ENCODE measurements around the gene RBM33. TPM values are rescaled to one million over a fixed set of nuclear protein-coding genes. Genes with fewer than 3 reads are reported as not detected.

RBM33 gene
- total and polyA plus RNA-seq, 2 of the 4 experiments (the other 2 are of a cell fraction): 7.3 to 10.8 TPM

DNA sequence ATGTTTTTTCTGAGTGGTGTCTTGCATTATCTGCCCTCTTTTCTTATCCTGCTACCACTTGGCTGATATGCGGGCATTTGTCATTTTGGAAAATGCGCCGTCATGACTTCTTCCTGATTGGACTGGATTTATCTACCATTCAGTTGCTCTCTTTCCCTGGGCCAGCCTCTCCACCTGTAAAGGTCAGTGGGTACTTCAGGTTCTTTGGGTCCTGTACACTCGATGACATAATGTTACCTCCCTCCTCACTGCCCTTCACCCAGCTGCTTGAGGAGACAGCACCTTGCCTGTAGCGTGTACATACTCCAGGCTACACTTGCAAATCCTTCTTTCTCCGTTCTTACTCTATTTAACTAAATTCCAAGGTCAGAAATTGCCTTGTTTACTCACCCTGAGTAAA is 83.7 kb downstream of the RBM33 start:
- no peak for DNase-seq
- 100% methylated on average over 4 of the region's 6 CpGs; no CpG with 5 or more reads in 1 of the 2 experiments for WGBS, 2 experiments (ENCODE audit: extremely low coverage in 2 of 2, insufficient read length in 1 of 2)
- no peak overlapping the region for H2AFZ ChIP-seq (replicated peaks; ENCODE audit: low read length, poor library complexity)
- peaks cover 7% of the 10 kb centered on the region; the same call in 1 of the 2 replicates for H4K20me1 ChIP-seq (ENCODE audit: insufficient read depth, low read length)
- no peak overlapping the region for H2BK15ac ChIP-seq (ENCODE audit: low read depth, low read length)
- no peak overlapping the region for H3K4ac ChIP-seq (ENCODE audit: low read depth, low read length)
- H3K9ac ChIP-seq (ENCODE audit: low read depth, low read length): no peak overlapping the region
- in situ Hi-C loops (cut with MboI; ENCODE audit: low sequenced_read_pairs) (loop anchor here (5.0 kb wide), 1 partner anchor 126 kb away; no protein-coding TSS in a partner anchor), intact Hi-C loops (cut with micrococcal nuclease) (no loop called here), dilution Hi-C loops (cut with HindIII; ENCODE audit: low sequenced_read_pairs, unreplicated experiment) (no loop called here)
- no peak overlapping the region for H3K4me2 ChIP-seq (ENCODE audit: low read depth, low read length)
- no peaks in the 10 kb centered on the region for H3K4me1 ChIP-seq (ENCODE audit: control insufficient read depth, insufficient read depth, low read length)
- H3K9me3 ChIP-seq (ENCODE audit: control insufficient read depth, insufficient read depth, low read length): no peaks in the 10 kb centered on the region
- H3K27ac ChIP-seq (ENCODE audit: insufficient read depth, low read length): no peak overlapping the region
- no peak for ATAC-seq (ENCODE audit: low read depth)
- BruUV-seq (replicated peaks): no TSS peak
- no peak overlapping the region for H3K56ac ChIP-seq (ENCODE audit: extremely low read depth, insufficient read depth, low read length)
- H4K8ac ChIP-seq (ENCODE audit: low read depth in 2 of 2, low read length in 2 of 2): no peak overlapping the region
- no peak overlapping the region for H3K18ac ChIP-seq (ENCODE audit: low read depth, low read length)
- no peak overlapping the region for H2BK5ac ChIP-seq (ENCODE audit: low read depth, low read length, poor library complexity, severe bottlenecking)
- H2BK120ac ChIP-seq (ENCODE audit: low read depth, low read length): no peak overlapping the region
- no peak overlapping the region for H4K5ac ChIP-seq (ENCODE audit: low read depth, low read length)
- TF ChIP-seq RAD21 (IDR thresholded peaks at IDR 0.05; ENCODE audit: low read length): no peak
- TF ChIP-seq CHD1 (IDR thresholded peaks at IDR 0.05; ENCODE audit: low read depth, low read length): no peak
- TF ChIP-seq CEBPB (IDR thresholded peaks at IDR 0.05; ENCODE audit: low read depth, low read length): no peak
- TF ChIP-seq BHLHE40 (IDR thresholded peaks at IDR 0.05; ENCODE audit: low read depth, low read length): no peak
- TF ChIP-seq MXI1 (IDR thresholded peaks at IDR 0.05; ENCODE audit: borderline replicate concordance, low read depth, low read length): no peak
- TF ChIP-seq, protein P1, sequence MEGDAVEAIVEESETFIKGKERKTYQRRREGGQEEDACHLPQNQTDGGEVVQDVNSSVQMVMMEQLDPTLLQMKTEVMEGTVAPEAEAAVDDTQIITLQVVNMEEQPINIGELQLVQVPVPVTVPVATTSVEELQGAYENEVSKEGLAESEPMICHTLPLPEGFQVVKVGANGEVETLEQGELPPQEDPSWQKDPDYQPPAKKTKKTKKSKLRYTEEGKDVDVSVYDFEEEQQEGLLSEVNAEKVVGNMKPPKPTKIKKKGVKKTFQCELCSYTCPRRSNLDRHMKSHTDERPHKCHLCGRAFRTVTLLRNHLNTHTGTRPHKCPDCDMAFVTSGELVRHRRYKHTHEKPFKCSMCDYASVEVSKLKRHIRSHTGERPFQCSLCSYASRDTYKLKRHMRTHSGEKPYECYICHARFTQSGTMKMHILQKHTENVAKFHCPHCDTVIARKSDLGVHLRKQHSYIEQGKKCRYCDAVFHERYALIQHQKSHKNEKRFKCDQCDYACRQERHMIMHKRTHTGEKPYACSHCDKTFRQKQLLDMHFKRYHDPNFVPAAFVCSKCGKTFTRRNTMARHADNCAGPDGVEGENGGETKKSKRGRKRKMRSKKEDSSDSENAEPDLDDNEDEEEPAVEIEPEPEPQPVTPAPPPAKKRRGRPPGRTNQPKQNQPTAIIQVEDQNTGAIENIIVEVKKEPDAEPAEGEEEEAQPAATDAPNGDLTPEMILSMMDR (conservative IDR thresholded peaks at IDR 0.05; ENCODE audit: low read depth, low read length): no peak
- TF ChIP-seq RFX5 (IDR thresholded peaks at IDR 0.05; ENCODE audit: low read depth, low read length): no peak
- TF ChIP-seq MAZ (IDR thresholded peaks at IDR 0.05; ENCODE audit: borderline replicate concordance, low read depth, low read length): no peak
- no peak for TF ChIP-seq NFE2L2 (IDR thresholded peaks at IDR 0.05; ENCODE audit: low read depth, low read length)
- TF ChIP-seq RCOR1 (IDR thresholded peaks at IDR 0.05; ENCODE audit: insufficient replicate concordance, low read length): no peak
- TF ChIP-seq SMC3 (IDR thresholded peaks at IDR 0.05; ENCODE audit: low read depth, low read length): no peak
- no peak for TF ChIP-seq POLR2A (IDR thresholded peaks at IDR 0.05; ENCODE audit: low read depth, low read length)
- TF ChIP-seq FOS (IDR thresholded peaks at IDR 0.05; ENCODE audit: low read depth, low read length): no peak
- TF ChIP-seq MAFK (IDR thresholded peaks at IDR 0.05; ENCODE audit: low read depth, low read length): no peak
- TF ChIP-seq, protein P2, sequence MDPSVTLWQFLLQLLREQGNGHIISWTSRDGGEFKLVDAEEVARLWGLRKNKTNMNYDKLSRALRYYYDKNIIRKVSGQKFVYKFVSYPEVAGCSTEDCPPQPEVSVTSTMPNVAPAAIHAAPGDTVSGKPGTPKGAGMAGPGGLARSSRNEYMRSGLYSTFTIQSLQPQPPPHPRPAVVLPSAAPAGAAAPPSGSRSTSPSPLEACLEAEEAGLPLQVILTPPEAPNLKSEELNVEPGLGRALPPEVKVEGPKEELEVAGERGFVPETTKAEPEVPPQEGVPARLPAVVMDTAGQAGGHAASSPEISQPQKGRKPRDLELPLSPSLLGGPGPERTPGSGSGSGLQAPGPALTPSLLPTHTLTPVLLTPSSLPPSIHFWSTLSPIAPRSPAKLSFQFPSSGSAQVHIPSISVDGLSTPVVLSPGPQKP (IDR thresholded peaks at IDR 0.05; ENCODE audit: borderline replicate concordance, low read depth, low read length): no peak
- TF ChIP-seq, protein P3, sequence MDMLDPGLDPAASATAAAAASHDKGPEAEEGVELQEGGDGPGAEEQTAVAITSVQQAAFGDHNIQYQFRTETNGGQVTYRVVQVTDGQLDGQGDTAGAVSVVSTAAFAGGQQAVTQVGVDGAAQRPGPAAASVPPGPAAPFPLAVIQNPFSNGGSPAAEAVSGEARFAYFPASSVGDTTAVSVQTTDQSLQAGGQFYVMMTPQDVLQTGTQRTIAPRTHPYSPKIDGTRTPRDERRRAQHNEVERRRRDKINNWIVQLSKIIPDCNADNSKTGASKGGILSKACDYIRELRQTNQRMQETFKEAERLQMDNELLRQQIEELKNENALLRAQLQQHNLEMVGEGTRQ (IDR thresholded peaks at IDR 0.05; ENCODE audit: low read depth, low read length): no peak
- ChIA-PET POLR2A (ENCODE audit: unreplicated experiment) (no interaction called here), CTCF (interaction anchor here (1.1 kb wide), 1 partner anchor 9 kb away, joined by 3 read pairs; no protein-coding TSS in a partner anchor)
- no peak overlapping the region for H3K23ac ChIP-seq (ENCODE audit: low read depth, low read length)
- H2AK5ac ChIP-seq (ENCODE audit: low read depth, low read length): no peak overlapping the region
- H3K36me3 ChIP-seq (ENCODE audit: control insufficient read depth, insufficient read depth, low read length): peaks cover 8% of the 10 kb centered on the region
- H2AK9ac ChIP-seq (replicated peaks; ENCODE audit: low read depth, low read length, poor library complexity): no peak overlapping the region
- peaks cover 42 to 60% of the 10 kb centered on the region in 2 experiments for H3K79me1 ChIP-seq (ENCODE audit: low read depth in 1 of 2, low read length in 2 of 2)
- peaks cover 9% of the 10 kb centered on the region; the same call in 1 of the 2 replicates for H3K9me1 ChIP-seq (ENCODE audit: insufficient read depth, low read length)
- no peak overlapping the region for H4K91ac ChIP-seq (ENCODE audit: insufficient read depth, low read depth, low read length)
- H3K27me3 ChIP-seq (ENCODE audit: control insufficient read depth, insufficient read depth, low read length): no peaks in the 10 kb centered on the region
- no peak overlapping the region for H3K14ac ChIP-seq (replicated peaks; ENCODE audit: low read depth, low read length)
- H2BK20ac ChIP-seq (ENCODE audit: low read depth, low read length): no peak overlapping the region
- H3K4me3 ChIP-seq (ENCODE audit: insufficient read depth, low read depth, low read length): no peak overlapping the region
